GM13977 (cell line): ENCODE results near the gene SPR.
A peak's percentile ranks its signal among the peaks of the same experiment; 100 is the strongest.

Experiments
- DNase-seq: peaks from one replicate; pipeline ENCODE4 v3.0.0; 2012; ENCODE audit warnings: low spot score
- in situ Hi-C: fragments of 300-500 bp; cut with MboI; formaldehyde crosslinking; loops from one replicate; pipeline ENCODE4 v1.12.0; 2022; ENCODE audit warnings: low sequenced_read_pairs, low pct_unique_long_range_greater_than_20kb, mixed read lengths, inconsistent platforms; ENCODE audit not compliant: unreplicated experiment
- TF ChIP-seq, protein P1 (sequence below): IDR thresholded peaks from 2 replicates; pipeline ENCODE4 v1.5.1; 2012; ENCODE audit warnings: mild to moderate bottlenecking, control low read depth; ENCODE audit not compliant: insufficient read depth; ENCODE audit errors: extremely low read depth, missing control alignments

SPR gene

DNA sequence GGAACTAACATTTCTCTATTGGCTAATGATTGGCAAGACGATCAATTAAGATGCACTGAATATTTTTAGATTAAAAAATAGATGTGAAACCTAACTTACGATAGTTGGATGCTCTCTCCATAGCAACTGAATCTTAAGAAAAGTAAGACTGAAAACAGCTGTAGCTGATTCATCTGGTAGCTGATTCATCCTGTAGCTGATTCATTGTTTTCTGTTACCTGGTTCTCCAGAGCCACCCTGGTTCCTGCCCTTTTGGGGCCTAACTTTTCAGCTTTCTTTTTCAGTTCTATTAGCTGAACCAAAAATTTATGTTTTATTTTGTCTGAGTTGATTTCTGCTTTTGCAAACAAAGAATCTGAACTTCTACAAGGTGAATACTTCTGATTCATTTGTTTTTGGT, 22.7 kb upstream of the SPR start:
- DNase-seq = peak; percentile 74
- in situ Hi-C loops = no loop called here

DNA sequence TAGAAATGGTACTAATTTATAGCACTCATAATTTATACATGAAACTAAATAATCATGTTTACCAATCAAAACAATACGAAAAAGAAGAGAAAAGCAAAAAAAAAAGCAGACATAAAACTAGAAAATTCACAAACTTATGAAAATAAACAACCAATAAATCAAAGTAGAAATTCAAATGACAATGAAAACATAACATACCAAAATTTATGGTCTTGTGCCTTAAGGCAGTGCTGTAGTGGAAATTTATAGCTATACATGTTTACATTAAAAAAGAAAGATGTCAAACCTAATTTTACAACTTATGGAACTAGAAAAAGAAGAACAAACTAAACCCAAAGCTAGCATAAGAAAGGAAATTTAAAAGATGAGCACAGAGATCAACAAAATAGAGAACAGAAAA, 16.1 kb upstream of the SPR start:
- no peak for DNase-seq
- in situ Hi-C loops = no loop called here
- TF ChIP-seq, protein P1, sequence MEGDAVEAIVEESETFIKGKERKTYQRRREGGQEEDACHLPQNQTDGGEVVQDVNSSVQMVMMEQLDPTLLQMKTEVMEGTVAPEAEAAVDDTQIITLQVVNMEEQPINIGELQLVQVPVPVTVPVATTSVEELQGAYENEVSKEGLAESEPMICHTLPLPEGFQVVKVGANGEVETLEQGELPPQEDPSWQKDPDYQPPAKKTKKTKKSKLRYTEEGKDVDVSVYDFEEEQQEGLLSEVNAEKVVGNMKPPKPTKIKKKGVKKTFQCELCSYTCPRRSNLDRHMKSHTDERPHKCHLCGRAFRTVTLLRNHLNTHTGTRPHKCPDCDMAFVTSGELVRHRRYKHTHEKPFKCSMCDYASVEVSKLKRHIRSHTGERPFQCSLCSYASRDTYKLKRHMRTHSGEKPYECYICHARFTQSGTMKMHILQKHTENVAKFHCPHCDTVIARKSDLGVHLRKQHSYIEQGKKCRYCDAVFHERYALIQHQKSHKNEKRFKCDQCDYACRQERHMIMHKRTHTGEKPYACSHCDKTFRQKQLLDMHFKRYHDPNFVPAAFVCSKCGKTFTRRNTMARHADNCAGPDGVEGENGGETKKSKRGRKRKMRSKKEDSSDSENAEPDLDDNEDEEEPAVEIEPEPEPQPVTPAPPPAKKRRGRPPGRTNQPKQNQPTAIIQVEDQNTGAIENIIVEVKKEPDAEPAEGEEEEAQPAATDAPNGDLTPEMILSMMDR = no peak

More for the DNA sequence above, 22.7 kb upstream of the SPR start:
- TF ChIP-seq, protein P1 = no peak

- in situ Hi-C loops = no loop called here
- TF ChIP-seq, protein P1 = no peak
- no peak for DNase-seq
Measured at GRCh38 chr2:72871880-72872279, 15.3 kb upstream of the SPR start.

- TF ChIP-seq, protein P1 = no peak
- in situ Hi-C loops = no loop called here
- DNase-seq = peak; percentile 49
Measured at GRCh38 chr2:72883356-72883962, 3.7 kb upstream of the SPR start.

GRCh38 chr2:72886505-72887031, 640 bp upstream of the SPR start:
- in situ Hi-C loops = no loop called here
- no peak for DNase-seq
- TF ChIP-seq, protein P1 = no peak

DNA sequence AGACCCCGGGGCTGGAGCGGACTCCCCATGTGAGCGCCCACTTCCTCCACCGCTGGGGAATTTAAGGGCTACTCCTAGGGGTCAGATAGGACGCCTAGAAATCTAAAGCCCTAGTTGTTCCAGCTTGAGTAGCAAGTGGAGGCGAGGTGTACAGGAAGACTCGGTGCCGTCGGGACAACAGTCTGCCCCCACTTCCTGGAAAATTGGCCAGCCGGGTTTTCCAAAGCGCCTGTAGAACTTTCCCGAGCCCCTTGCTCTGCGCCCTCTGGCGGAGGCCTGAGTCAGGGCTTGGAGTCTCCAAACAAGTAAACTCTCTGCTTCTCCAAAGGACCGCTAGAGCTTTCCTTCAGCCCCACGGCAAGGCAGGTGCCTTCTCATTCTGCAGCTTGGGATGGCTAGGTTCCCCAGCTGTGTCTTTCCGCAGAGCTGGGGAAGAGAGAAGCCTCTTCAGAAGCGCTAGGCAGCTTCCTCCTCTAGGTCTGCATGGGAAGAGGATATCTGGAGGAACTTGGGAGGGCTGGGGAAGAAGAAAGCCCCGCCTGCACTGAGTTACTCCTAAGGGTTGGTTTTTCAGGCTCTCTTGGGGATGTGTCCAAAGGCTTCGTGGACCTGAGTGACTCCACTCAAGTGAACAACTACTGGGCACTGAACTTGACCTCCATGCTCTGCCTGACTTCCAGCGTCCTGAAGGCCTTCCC, 681 bp downstream of the SPR start:
- DNase-seq = peak; percentile 66
- TF ChIP-seq, protein P1 = peak; percentile 81
- in situ Hi-C loops = no loop called here
